Measurements from ENCODE around the gene NID1. TPM values are rescaled to one million over a fixed set of nuclear protein-coding genes. Genes with fewer than 3 reads are reported as not detected.

Gene NID1
- total RNA-seq, 4 donors from 2014 or later: 27.9 to 48.4 (median 32.3) TPM

DNA sequence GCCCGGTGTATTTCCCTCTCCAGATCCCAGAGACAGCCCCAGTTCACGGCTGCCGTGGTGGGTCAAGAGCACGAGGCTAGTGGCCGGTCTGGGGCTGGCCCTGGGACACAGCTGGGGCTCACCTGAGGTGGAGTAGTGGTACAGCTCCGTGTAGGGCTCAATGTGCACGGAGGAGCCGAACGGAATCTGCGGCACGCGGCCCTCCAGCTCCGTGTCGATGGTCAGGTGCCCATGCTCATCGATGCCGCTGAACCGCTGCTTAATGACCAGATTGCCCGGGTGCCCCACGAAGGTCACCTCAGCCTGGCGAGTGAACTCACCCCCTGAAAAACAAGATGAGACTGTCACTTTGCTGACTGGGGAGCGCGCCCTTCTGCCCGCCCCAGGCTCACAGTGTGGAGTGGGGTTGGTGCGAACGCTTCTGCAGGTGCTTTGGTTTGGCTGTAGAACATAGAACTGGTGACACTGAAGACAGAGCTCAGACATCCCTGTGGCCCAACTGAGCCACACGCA, 35.4 kb downstream of the NID1 start:
- no peak overlapping the region for H3K27ac ChIP-seq
- H3K27me3 ChIP-seq: no peaks in the 10 kb centered on the region
- 94% methylated on average over 22 of the region's 26 CpGs for WGBS
- H3K4me3 ChIP-seq: no peak overlapping the region
- H3K36me3 ChIP-seq: peaks cover 63% of the 10 kb centered on the region
- TF ChIP-seq POLR2A (IDR thresholded peaks at IDR 0.05): no peak
- no peak for TF ChIP-seq EP300 (IDR thresholded peaks at IDR 0.05)
- no peak for TF ChIP-seq POLR2AphosphoS5 (IDR thresholded peaks at IDR 0.05)
- TF ChIP-seq, protein P1, sequence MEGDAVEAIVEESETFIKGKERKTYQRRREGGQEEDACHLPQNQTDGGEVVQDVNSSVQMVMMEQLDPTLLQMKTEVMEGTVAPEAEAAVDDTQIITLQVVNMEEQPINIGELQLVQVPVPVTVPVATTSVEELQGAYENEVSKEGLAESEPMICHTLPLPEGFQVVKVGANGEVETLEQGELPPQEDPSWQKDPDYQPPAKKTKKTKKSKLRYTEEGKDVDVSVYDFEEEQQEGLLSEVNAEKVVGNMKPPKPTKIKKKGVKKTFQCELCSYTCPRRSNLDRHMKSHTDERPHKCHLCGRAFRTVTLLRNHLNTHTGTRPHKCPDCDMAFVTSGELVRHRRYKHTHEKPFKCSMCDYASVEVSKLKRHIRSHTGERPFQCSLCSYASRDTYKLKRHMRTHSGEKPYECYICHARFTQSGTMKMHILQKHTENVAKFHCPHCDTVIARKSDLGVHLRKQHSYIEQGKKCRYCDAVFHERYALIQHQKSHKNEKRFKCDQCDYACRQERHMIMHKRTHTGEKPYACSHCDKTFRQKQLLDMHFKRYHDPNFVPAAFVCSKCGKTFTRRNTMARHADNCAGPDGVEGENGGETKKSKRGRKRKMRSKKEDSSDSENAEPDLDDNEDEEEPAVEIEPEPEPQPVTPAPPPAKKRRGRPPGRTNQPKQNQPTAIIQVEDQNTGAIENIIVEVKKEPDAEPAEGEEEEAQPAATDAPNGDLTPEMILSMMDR (IDR thresholded peaks at IDR 0.05): no peak
- DNase-seq (ENCODE audit: low spot score in 2 of 2): no peak
- H3K4me1 ChIP-seq: no peaks in the 10 kb centered on the region
- no peaks in the 10 kb centered on the region for H3K9me3 ChIP-seq

DNA sequence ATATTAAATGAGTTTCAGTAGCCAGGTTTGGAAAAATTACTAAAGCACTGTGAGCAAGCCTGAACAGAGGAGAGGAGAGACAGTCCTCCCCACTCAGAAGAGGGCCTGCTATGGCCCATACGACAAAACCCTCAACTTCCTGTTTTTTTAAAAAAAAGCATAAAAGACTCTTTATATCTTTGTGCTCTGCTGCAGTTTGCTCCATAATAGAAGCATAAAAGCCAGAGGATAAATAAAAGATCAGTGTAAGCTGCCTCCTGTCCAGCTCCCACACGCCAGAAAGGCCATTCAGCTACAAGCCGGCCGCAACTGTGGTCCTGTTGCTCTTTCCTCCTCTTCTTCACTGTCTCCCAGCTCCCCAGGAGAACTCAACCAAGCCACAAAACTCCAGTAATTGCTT, 37.8 kb downstream of the NID1 start:
- Histone ChIP-seq H3K4me3 (no peak overlapping the region), H3K36me3 (peaks cover 74% of the 10 kb centered on the region), H3K4me1 (no peaks in the 10 kb centered on the region), H3K27ac (no peak overlapping the region), H3K27me3 (no peaks in the 10 kb centered on the region), H3K9me3 (no peaks in the 10 kb centered on the region)
- WGBS: 85% methylated on average over 4 of the region's 4 CpGs
- no peak for DNase-seq (ENCODE audit: low spot score in 2 of 2)
- TF ChIP-seq, protein P1 (IDR thresholded peaks at IDR 0.05): no peak
- TF ChIP-seq EP300 (IDR thresholded peaks at IDR 0.05): no peak
- no peak for TF ChIP-seq POLR2A (IDR thresholded peaks at IDR 0.05)
- TF ChIP-seq POLR2AphosphoS5 (IDR thresholded peaks at IDR 0.05): no peak

DNA sequence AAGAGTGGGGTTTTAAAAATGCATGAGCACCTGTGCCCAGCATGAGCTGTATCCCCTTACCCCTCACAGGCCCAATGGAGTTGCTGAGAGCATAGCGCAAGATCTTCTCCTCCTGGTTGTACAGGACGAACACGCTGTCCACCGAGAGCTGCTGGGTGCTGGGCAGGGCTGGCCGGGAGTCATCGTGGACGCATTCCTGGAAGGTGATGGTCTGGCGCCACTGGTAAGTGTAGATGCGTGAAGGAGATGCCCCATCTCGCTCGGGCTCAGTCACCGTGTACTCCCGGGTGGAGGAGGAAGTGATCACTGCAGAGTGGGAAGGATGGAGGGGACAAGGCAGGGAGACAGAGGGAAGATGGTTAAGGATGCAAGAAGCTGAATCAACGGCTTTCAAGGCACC, 39.1 kb downstream of the NID1 start:
- Histone ChIP-seq H3K4me1 (peaks cover 5% of the 10 kb centered on the region), H3K4me3 (no peak overlapping the region), H3K27me3 (no peaks in the 10 kb centered on the region), H3K9me3 (no peaks in the 10 kb centered on the region), H3K27ac (no peak overlapping the region), H3K36me3 (peaks cover 63% of the 10 kb centered on the region)
- WGBS: 91% methylated on average over 14 of the region's 14 CpGs
- DNase-seq (ENCODE audit: low spot score in 2 of 2): no peak
- TF ChIP-seq EP300 (IDR thresholded peaks at IDR 0.05): no peak
- no peak for TF ChIP-seq POLR2A (IDR thresholded peaks at IDR 0.05)
- no peak for TF ChIP-seq POLR2AphosphoS5 (IDR thresholded peaks at IDR 0.05)
- TF ChIP-seq, protein P1 (IDR thresholded peaks at IDR 0.05): no peak

DNA sequence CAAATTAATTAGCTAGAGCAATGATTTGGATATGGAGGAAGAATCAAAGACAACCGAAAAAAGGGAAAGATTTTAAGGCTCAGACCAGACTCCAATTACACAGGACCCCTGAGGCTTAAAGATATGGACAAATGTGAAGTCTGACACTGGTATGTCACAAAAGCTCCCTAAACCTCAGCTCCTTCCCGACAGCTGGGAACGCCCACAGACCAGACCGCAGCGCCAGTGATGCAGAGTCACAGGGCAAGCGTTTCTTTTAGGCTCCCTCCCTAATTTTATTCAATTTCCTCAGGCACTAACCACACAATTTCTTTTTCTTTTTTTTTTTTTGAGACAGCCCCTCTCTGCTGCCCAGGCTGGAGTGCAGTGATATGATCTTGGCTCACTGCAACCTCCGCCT, 40.2 kb downstream of the NID1 start:
- no peaks in the 10 kb centered on the region for H3K27me3 ChIP-seq
- peaks cover 54% of the 10 kb centered on the region for H3K36me3 ChIP-seq
- 79% methylated on average over 7 of the region's 7 CpGs for WGBS
- no peak overlapping the region for H3K4me3 ChIP-seq
- H3K4me1 ChIP-seq: peaks cover 9% of the 10 kb centered on the region
- no peaks in the 10 kb centered on the region for H3K9me3 ChIP-seq
- TF ChIP-seq POLR2AphosphoS5 (IDR thresholded peaks at IDR 0.05): no peak
- TF ChIP-seq POLR2A (IDR thresholded peaks at IDR 0.05): no peak
- TF ChIP-seq, protein P1 (IDR thresholded peaks at IDR 0.05): no peak
- no peak for TF ChIP-seq EP300 (IDR thresholded peaks at IDR 0.05)
- H3K27ac ChIP-seq: no peak overlapping the region
- no peak for DNase-seq (ENCODE audit: low spot score in 2 of 2)

DNA sequence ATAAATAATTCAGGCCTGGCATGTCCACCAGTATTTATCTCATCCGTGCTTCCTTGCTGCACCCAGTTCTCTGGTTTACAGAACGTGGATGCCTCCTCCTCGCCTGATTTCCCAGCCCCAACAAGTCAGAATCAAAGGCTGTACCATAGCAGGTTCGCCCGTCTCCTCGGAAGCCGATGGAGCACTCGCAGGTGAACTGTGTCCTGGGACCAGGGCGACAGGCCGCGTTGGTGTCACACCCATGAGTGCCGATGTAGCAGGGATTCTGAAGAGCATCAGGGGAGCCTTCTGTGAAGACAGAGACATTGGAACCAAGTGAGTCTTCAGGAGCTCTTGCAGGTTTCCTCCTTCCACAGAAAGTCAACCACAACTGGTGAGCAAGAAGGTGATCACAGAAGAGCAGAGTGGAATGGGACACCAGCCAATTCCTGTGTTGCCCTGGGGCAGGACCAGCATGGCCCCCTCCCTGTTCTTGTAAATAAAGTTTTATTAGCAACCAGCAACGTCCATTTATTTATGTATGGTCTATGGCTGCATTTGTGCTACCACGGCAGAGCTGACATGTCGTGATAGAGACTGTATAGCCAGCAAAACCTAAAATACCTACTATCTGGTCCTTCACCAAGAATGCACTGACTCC, 40.8 kb downstream of the NID1 start:
- Histone ChIP-seq H3K4me1 (peaks cover 9% of the 10 kb centered on the region), H3K27ac (no peak overlapping the region), H3K36me3 (peaks cover 48% of the 10 kb centered on the region), H3K27me3 (no peaks in the 10 kb centered on the region), H3K4me3 (no peak overlapping the region), H3K9me3 (no peaks in the 10 kb centered on the region)
- TF ChIP-seq POLR2A (IDR thresholded peaks at IDR 0.05): no peak
- no peak for DNase-seq (ENCODE audit: low spot score in 2 of 2)
- WGBS: 90% methylated on average over 14 of the region's 15 CpGs

Measured in suprapubic skin (tissue), 4 donors.